ENCODE data around the gene MARS1. TPM values are rescaled to one million over a fixed set of nuclear protein-coding genes. Genes with fewer than 3 reads are reported as not detected.

Gene MARS1
- total and polyA plus RNA-seq, 2 experiments from 2014 or later, result 266 to 351 TPM

- Histone ChIP-seq H3K4me2 (no peak overlapping the region), H3K79me2 (replicated peaks; ENCODE audit: insufficient read depth) (no peaks in the 10 kb centered on the region), H2AFZ (no peak overlapping the region), H3K27me3 (ENCODE audit: insufficient read depth) (no peaks in the 10 kb centered on the region), H3F3A (replicated peaks; ENCODE audit: low read depth) (no peaks in the 10 kb centered on the region), H4K20me1 (replicated peaks; ENCODE audit: insufficient read depth) (no peaks in the 10 kb centered on the region), H3K9me2 (ENCODE audit: insufficient read depth) (no peaks in the 10 kb centered on the region), H3K4me1 (ENCODE audit: insufficient read depth) (no peaks in the 10 kb centered on the region), H3K36me3 (ENCODE audit: insufficient read depth) (no peaks in the 10 kb centered on the region), H3K27ac (ENCODE audit: low read depth) (no peak overlapping the region), H3K4me3 (no peak overlapping the region)
- Mint-ChIP-seq H3K27me3 (ENCODE audit: insufficient read depth, low read depth, poor library complexity) (peaks cover 8% of the 10 kb centered on the region), H3K4me3 (no peak overlapping the region; the same call in 2 of the 3 replicates), H3K9me3 (peaks cover 18% of the 10 kb centered on the region), H3K27ac (no peak overlapping the region), H3K36me3 (ENCODE audit: low read depth) (peaks cover 10% of the 10 kb centered on the region), H3K4me1 (no peaks in the 10 kb centered on the region; the same call in 2 of the 3 replicates)
- ATAC-seq (no peak), DNase-seq (ENCODE audit: low spot score) (no peak)
- TF ChIP-seq CREB1 (CRISPR knock-in tag; IDR thresholded peaks at IDR 0.05; ENCODE audit: low read depth) (no peak), ZNF462 (CRISPR knock-in tag; IDR thresholded peaks at IDR 0.05) (no peak), ZNF331 (CRISPR knock-in tag; IDR thresholded peaks at IDR 0.05; ENCODE audit: low read depth) (no peak), ZNF114 (CRISPR knock-in tag; IDR thresholded peaks at IDR 0.05) (no peak), EZH2 (IDR thresholded peaks at IDR 0.05; ENCODE audit: low read depth, unreplicated experiment) (no peak), REST (IDR thresholded peaks at IDR 0.05; ENCODE audit: unreplicated experiment) (no peak), STAT1 (IDR thresholded peaks at IDR 0.05; ENCODE audit: unreplicated experiment) (no peak), NANOG (IDR thresholded peaks at IDR 0.05; ENCODE audit: borderline replicate concordance) (no peak), EZH2phosphoT487 (IDR thresholded peaks at IDR 0.05; ENCODE audit: unreplicated experiment) (no peak), POLR2AphosphoS5 (IDR thresholded peaks at IDR 0.05; ENCODE audit: low read depth) (no peak), JUNB (IDR thresholded peaks at IDR 0.05; ENCODE audit: unreplicated experiment) (no peak)
- TF ChIP-seq, protein P1, sequence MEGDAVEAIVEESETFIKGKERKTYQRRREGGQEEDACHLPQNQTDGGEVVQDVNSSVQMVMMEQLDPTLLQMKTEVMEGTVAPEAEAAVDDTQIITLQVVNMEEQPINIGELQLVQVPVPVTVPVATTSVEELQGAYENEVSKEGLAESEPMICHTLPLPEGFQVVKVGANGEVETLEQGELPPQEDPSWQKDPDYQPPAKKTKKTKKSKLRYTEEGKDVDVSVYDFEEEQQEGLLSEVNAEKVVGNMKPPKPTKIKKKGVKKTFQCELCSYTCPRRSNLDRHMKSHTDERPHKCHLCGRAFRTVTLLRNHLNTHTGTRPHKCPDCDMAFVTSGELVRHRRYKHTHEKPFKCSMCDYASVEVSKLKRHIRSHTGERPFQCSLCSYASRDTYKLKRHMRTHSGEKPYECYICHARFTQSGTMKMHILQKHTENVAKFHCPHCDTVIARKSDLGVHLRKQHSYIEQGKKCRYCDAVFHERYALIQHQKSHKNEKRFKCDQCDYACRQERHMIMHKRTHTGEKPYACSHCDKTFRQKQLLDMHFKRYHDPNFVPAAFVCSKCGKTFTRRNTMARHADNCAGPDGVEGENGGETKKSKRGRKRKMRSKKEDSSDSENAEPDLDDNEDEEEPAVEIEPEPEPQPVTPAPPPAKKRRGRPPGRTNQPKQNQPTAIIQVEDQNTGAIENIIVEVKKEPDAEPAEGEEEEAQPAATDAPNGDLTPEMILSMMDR (conservative IDR thresholded peaks at IDR 0.05; ENCODE audit: low read depth in 2 of 2), result no peak
- TF ChIP-seq, protein P2, sequence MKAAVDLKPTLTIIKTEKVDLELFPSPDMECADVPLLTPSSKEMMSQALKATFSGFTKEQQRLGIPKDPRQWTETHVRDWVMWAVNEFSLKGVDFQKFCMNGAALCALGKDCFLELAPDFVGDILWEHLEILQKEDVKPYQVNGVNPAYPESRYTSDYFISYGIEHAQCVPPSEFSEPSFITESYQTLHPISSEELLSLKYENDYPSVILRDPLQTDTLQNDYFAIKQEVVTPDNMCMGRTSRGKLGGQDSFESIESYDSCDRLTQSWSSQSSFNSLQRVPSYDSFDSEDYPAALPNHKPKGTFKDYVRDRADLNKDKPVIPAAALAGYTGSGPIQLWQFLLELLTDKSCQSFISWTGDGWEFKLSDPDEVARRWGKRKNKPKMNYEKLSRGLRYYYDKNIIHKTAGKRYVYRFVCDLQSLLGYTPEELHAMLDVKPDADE (IDR thresholded peaks at IDR 0.05), result no peak
These were observed 48.1 kb upstream of the MARS1 start for GRCh38 chr12:57439762-57440266.

Data from GM23338 (cell line).